Mucosa of gallbladder (tissue), 1 donor: ENCODE results near the gene STX17. TPM values are rescaled to one million over a fixed set of nuclear protein-coding genes. Genes with fewer than 3 reads are reported as not detected.
"Not testable (repeated sequence)": the region's sequence is repeated elsewhere in the genome, so short reads cannot be mapped to it uniquely, and the experiment has no call there.

Experiments used
- DNase-seq: peaks from one replicate; pipeline ENCODE4 v3.0.0-alpha.2; 2020; ENCODE audit warnings: low spot score
- total RNA-seq: library from RNA; stranded (reverse); gene quantifications from one replicate; pipeline ENCODE4 v1.2.1, GENCODE V29; 2021
- donor health status: DM: no; HTN: no; CAD: no.

The STX17 gene
- total RNA-seq, 1 donor from 2014 or later, result 29.5 TPM

DNA sequence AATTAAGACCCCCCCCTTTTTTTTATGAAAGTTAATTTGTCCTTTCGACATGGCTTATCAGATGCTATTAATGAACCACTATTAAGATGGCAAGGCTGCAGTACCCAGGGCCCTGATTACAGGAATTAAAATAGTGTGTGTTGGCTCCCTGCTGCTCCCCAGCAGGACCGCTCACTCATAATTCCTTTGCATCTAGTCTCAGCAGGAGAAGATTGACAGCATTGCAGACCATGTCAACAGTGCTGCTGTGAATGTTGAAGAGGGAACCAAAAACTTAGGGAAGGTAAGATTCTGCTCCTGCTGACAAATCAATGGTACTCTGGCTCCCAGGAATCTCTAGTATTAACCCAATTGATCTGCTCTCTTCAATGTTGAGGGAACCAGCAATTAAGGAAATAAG lies 61.0 kb downstream of the STX17 start:
- no peak for DNase-seq

DNA sequence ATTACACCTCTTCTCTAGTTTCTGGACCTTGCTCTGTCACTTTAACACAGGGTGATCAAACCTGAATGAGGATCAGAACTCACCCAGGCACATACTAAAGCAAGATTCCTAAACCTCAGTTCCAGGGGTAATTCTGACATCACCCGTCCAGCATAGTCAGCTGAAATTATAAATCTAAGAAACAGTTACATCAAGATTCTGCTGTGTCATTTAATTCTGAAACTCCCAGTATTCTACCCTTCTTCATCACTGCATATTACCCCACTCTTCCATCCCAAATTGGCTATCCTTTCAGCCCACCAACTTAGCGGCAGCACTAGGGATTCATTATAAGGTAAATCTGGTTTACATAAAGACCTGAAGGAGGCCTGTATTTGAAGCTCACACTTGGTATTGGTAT lies 64.0 kb downstream of the STX17 start:
- no peak for DNase-seq

DNA sequence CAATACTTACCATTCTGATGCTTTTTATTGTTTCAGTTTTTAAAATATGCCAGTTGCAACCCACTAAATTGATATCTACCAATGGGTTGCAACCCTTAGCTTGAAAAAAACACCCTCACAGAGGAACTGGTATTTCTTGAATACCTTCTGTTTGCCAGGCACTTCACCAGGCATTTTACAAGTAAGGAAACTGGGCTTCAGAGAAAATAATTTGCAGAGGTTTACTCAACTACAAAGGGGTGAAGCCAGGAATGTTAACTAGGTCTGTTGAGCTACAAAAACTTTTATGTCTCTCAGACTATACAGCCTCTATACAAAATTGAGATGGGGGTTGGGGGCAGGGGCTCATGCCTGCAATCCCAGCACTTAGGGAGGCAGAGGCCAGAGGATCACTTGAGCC lies 65.0 kb downstream of the STX17 start:
- no peak for DNase-seq

DNA sequence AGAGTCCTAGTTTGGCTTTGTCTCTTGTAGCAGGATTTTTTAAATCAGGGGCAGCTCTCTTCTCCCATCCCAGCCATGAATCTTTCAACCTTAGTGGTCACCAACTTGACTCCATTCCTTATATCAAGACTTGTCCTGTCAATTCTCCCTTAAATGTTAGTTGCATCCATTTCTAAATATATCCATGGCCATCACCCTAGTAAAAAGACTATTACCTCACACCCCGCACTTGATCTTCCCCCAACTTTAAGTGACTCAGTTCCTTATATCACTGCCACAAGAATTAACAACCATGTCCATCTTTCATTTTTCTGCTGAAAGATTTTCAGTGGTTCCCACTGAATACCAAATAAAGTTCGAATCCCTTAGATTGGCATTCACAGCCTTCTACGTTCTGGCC lies 67.0 kb downstream of the STX17 start:
- no peak for DNase-seq

DNA sequence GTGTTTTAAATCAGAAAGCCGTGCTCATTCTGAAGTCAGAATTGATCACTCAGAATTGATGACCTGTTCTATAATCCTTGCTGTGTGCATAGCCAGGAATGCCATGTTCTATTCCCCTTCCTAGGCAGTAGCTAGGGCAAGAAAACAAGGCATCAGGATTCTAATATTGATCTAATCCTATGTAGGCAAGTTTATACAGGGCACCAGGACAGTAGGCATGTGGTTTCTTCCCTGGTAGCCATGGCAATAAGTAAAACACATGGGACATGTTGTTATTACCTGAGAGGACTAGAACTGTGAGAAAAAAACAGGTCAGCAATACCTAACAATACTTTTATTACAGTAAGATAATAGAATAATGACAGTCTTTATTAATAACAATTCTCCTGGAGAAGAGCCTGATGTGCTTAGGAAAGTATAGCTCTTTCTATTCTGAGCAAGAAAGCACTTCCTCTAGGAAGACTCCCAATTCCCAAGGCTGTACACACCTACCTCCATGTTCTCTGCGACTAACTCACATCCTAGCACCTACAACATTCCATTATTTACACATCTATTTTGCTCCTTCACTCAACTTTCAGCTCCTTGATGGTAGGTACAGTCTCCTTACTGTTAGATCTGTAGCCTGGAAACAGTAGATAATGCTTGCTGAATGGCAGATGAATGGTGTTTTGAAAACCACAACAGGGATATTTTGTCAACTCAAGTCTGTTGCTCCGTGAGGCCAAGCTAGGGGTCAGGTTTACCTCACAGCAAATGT lies 70.8 kb downstream of the STX17 start:
- DNase-seq, result no peak

DNA sequence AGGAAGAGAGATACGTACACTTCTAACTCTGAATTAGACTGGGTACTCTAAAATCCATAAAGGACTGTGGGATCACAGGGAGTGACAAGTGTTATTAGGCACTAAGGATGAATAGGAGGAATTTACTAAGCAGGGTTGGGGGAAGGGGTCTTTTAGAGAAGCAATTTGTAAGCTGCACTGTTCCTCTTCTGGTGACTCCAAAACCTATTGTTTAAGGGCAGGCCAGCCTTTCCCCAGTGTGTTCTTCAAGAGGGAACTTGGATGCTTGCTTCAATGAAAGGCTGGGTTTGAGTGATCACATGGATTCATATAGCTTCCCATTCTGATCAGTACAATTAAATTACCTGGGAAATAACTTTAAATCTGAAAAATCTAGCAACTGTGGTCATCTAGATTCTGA lies 71.8 kb downstream of the STX17 start:
- no peak for DNase-seq

DNA sequence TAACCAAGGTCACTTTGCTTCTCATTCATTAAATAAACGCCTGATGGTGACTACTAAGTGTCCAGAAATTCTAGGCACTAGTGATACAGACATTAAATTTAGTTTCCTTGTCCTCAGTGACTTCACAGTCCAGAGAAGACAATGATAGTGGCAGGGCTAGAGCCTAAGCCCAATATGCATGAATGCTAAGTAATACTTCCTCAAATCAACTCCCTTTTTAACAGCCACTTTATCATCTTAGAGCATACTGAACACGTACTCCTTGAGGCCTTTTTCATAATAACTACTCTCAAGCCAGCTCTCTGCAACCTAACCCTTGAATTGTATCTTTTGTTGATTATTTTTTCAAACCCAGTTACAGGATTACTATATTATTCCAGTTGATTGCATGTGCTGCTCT lies 74.1 kb downstream of the STX17 start:
- no peak for DNase-seq

DNA sequence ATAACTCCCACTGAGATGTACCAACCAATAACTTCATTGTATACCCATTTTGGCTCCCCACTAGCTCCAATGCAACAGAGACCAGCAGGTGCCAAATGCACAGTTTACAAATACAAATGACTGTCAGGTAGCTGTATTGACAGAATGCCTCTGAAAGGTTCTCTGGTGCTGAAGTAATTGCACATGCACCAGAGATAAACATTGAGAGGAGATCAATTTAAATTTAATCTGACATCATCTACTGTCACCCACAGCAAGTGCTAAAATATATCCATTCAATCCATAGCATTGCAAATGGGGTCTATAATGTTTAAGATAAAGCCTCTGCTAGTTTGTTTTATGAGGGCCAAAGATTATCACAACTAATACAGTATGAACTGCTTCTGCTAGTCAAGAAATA lies 80.2 kb downstream of the STX17 start:
- DNase-seq, result no peak

DNA sequence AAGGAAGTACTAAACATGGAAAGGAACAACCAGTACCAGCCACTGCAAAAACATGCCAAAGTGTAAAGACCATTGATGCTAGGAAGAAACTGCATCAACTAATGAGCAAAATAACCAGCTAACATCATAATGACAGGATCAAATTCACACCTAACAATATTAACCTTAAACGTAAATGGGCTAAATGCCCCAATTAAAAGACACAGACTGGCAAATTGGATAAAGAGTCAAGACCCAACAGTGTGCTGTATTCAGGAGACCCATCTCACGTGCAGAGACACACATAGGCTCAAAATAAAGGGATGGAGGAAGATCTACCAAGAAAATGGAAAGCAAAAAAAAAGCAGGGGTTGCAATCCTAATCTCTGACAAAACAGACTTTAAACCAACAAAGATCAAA lies 84.1 kb downstream of the STX17 start:
- DNase-seq, result not testable (repeated sequence)

DNA sequence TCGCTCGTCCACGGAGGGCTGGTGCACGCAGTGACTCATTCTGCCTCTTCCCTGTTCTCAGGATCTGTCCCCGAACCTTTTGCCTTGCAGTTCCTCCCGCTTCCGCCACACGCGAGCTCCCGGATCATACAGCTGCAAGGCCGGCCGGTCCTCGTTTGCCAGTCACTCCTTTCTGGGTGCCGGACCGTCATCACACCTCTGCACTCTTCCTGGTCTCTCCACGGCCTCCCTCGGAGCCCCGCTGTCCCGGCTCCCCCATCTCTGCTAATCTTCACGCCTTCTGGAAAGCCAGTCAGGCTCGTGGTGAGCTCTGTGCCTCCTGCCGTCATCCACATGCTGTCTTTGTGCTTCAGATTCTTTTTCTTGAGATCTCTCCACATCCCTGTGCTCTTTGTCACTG lies 91.8 kb downstream of the STX17 start:
- no peak for DNase-seq

DNA sequence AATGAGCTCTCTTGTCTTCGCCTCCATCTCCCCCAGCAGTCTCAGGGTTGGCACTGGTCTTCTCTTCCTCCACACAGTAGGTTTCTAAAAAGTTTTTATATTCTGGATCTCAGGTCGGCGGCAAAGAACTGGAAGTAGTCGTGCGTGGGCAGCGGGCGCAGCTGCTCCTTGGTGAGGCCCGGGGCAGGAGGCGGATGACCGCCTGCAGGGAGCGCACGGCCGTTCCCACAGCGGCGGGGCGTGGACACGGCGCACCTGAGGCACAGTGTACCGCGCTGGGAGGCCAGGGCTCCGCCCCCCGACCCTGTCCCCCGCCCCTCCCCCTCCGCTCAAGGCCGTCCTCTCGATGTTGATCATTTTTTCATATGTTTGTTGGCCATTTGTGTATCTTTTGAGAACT lies 92.4 kb downstream of the STX17 start:
- DNase-seq, result no peak

DNA sequence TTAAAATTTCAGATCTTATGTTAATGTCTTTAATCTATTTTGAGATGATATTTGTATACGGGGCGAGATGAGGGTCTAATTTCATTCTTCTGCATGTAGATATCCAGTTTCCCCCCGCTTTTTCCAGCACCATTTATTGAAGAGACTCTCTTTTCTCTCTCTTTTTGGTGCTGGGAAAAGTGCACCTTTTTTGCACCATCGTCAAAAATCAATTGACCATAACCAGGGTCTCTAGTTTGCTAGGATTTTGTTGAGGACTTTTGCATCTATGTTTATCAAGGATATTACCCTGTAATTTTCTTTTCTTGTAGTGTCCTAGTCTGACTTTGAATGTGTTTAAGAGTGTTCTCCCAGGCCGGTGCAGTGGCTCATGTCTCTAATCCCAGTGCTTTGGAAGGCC lies 93.3 kb downstream of the STX17 start:
- DNase-seq, result no peak

DNA sequence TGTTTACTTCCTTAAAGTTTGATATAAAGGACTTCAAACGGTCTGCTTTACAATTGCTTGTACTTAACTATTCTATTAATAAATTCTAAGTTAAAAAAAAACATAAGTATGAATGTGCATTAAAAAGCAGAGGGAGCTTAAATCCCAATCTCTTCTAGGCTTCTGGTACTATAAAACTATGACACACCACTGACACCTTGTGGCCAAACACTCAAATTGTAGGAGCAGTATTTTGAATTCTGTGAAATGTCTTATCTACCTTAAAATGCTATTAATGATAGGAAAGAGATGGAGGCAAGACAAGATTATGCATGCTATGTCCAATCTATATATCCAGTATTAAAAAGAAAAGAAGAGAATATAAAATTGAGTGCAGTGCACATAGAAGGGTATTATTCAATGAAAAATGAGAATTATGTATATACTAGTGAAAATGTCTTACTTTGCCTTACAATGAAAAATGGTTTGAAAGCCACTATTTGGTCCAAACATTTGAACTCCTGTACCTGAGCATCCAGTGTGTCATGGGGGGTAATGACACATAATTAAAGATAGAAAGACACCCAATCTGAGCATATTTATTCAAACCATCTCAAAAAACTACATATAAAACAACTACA lies 104.7 kb downstream of the STX17 start:
- DNase-seq, result no peak

DNA sequence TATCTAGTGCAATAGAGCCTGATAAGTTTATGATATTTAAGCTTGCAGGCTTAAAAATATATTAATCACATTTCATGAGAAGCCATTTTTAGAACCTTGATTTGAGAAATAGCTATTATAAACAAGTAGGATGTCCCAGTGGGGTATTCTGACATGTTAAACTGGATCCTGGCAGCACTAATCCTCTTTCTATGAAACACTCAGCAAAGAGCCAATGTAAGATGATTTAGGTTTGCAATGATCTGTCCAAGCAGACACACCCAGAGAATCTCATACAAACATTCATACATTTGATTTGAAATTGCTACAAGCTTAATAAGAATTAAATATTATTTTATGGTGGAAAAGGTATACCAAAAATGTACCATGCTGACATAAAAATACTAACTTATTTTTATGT lies 105.8 kb downstream of the STX17 start:
- no peak for DNase-seq

DNA sequence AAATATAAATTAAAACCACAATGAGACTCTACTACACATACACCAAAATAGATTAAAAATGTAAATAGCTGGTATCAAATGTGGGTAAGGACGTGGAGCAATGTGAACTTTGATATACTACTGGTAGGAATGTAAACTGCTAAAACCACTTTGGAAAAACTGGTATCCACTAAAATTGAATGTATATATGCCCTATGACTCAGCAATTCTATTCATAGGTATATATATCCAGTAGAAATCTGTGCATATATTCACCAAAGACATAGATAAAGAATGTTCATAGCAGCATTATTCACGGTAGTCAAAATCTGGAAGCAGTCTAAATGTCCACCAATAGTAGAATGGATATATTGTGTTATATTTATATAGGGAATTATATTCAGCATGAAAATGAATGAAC lies 107.1 kb downstream of the STX17 start:
- DNase-seq, result no peak

DNA sequence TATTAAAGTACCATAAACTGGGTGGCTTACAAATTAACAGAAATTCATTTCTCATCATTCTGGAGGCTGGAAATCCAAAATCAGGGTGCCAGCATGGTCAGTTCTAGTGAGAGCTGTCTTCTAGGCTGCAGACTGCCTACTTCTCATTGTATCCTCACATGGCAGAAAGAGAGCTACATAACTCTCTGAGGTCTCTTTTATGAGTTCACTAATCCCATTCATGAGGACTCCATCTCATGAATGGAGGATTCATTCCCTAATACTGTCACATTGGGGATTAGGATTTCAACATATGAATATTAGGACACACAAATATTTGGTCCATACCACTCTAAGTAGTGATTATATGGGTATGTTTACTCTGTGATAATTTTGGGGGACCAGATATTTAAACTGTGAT lies 108.4 kb downstream of the STX17 start:
- no peak for DNase-seq

DNA sequence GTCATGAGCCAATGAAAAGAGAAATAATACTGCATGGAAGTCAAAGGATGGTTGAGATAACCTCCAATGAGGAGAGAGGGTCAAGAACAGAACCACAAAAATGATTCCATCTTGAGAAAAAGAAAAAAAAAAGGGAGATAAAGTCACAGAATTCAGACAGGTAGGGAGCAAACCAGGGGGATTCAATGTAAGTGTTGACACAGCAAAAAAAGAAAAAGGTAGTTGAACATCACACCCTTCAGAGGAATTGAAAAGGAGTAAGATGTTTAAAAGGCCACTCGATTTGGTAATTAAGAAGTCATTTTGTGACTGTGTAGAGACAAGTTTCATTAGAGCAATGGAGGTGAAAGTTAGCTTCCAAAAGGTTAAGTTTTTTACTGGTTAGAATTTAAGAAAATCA lies 113.1 kb downstream of the STX17 start:
- no peak for DNase-seq

Other genes starting within 250 kb of the STX17 start
- 7.5 TPM for gene NR4A3, start 84.8 kb upstream of the STX17 start, total RNA-seq
- gene ERP44, start 192.3 kb downstream of the STX17 start, total RNA-seq, result 26.3 TPM
- 26.4 TPM for gene INVS, start 192.6 kb downstream of the STX17 start, total RNA-seq